Erythroblast (primary cell): ENCODE measurements around the gene GNAO1.

ENCODE experiments used
- DNase-seq, 2 experiments: peaks; one replicate each; lab custom pipeline; 2025; lab: John Stamatoyannopoulos, UW
- GATA1 ChIP-seq: IDR thresholded peaks from 2 replicates; pipeline ENCODE4 v1.6.1; 2011; ENCODE audit warnings: low read depth, mild to moderate bottlenecking, control low read depth, low read length, moderate library complexity
- POLR2A ChIP-seq: IDR thresholded peaks from 2 replicates; pipeline ENCODE4 v1.6.1; 2011; ENCODE audit warnings: mild to moderate bottlenecking, low read length

The GNAO1 gene

DNA sequence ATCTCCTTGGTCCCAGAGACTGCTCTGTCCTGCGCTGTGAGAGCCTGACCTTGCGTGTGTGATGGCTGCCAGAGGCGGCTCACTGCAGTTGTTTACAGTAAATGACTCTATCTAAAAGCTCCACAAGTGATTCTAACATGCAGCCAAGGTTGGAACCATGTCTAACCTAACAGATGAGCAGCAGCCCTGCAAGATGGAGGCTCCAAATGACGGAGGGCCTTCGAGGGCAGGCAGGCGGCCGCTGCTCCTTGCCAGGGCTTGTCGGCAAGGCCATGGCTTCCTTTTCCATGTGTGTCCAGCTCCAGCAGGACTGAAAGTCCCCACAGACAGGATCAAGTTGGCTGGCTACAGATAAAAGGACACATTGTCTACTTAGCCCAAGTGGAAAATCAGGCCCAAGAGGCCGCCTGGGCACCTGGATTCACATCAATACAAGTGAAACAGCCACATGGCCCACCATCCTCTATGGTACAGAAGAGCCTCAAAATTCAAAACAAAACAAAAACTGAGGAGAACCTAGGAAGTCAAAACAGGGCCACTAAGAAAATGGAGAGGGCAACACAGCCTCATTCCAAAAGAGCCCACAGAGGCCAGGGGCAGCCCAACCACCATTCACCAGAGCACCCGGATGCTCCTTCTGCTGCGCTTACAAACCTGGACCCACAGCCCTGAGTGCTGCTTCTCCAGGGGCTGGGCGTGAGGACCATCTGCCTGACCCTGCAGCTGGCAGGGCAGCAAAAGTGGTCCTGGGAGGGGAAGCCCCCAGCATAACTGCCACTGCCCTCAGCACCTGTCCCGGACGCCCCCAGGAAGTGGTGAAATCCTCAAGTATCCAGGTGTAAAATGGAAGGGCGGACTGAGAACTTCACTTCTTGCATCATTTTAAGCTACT, 169.1 kb downstream of the GNAO1 start:
- no peak for TF ChIP-seq GATA1
- no peak for TF ChIP-seq POLR2A
- DNase-seq, result no peak

DNA sequence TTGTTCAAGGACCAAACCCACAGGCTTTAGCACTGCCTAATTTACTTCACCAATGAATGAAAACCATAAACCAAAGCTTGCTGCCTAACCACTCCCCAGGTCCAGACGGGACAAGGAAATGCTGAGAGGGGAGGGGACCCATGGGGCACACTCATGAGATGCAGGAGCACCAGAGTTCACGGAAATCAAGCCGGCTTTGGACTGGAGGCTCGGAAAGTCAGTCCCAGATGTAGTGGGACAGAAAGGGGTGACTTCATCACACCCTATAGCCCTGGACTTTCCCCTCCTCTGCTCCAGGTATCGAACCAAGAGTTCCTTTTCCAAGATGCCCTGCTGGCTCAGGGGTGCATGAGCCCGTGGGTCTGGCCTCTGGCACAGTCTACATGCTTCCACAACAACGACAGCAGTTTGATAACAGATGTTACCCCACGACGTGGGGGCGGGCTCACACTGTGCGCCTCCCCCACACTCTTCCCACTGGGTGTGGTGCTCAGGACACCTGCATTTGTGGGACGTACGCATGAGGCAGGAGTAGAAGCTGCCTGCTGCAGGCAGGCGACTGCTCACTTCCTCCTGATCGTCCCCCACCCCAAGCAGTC, 170.9 kb downstream of the GNAO1 start:
- TF ChIP-seq GATA1 (no peak), POLR2A (no peak)
- DNase-seq, result no peak

- TF ChIP-seq GATA1 (no peak), POLR2A (no peak)
- no peak for DNase-seq
Measured at GRCh38 chr16:56362706-56363105, 171.4 kb downstream of the GNAO1 start.

DNA sequence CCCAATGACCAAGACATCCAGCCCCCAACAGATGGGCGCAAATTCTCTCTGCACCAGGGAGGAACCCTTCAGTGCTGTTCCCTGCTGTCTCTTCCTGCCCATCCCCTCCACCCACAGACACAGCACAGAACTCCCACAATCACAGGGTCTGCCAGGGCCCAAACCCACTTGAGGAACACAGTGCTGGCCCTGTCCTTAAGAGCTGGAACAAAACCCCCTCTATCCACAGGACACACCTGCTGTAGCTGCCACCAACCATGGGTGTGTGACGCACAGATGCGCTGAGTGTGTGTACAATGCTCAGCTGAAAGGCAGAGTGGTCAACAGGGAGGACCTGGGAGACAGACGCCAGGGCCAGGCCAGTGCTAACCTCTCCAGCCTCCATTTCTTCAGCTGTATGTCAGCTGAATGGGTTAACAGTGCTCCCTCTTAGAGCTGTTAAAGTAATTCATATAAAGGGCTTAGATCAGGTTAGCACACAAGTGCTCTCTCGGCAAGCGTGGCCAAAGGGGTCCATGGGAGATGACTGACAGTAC, 172.0 kb downstream of the GNAO1 start:
- DNase-seq, result no peak
- TF ChIP-seq POLR2A (no peak), GATA1 (no peak)

DNA sequence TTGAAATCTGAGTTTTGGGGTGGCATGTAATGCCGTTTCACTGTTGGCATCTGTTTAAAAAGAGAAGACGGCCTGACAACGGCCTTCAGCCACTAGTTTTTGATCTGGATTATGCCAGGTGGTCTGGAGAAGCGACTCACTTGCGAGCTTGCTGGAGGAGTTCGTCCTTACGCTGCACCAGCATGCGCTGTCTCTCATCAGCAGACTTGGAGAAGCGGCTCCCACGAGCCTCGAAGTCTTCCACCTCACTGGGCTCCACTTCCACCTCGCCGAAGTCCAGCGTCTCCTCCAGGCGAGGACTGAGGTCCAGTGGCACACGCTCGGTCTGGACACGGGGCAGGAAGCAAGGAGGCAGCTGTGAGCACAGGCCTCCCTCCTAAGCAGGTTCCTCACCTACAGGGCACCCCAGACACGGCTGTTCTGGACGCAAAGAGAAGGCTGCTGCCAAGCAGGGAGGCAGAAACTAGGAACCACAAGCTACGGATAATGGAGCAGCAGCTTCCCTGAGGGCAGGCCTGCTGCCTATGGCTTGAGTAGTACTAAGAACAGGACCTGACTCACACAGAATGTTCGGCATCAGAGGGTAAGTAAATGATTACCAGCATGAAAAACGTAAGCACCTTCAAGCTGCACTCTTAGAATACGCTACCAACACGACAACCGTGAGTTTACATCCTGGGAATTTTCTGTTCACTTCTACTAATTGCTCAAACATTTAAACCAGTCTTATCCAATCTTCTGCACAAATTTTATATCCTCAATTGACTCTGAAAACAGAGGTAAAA, 172.7 kb downstream of the GNAO1 start:
- no peak for DNase-seq
- no peak for TF ChIP-seq POLR2A
- TF ChIP-seq GATA1, result no peak

- TF ChIP-seq POLR2A, result no peak
- TF ChIP-seq GATA1, result no peak
- no peak for DNase-seq
Measured at GRCh38 chr16:56364865-56365264, 173.6 kb downstream of the GNAO1 start.

DNA sequence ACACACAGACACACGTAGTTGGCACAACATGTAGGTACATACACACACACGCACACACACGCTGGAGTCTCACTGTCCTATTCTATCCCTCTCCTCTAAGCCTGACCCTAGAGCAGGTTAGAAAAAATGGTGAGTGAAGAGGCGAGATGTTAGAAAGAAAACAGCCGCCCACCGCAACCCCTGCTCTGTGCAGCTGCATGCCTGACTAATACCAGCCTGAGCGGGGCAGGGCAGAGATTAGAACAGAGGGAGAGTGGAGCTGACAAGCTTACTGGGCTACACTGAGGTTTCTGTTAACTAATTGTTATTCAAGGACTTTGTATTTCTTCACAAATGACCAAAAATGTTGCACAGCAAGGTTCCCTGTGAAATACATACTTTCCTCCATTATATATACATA, 174.3 kb downstream of the GNAO1 start:
- no peak for DNase-seq
- TF ChIP-seq POLR2A, result no peak
- no peak for TF ChIP-seq GATA1

- no peak for TF ChIP-seq POLR2A
- no peak for TF ChIP-seq GATA1
- DNase-seq, result no peak
Measured at GRCh38 chr16:56366945-56367344, 175.7 kb downstream of the GNAO1 start.

GRCh38 chr16:56367764-56368163, 176.5 kb downstream of the GNAO1 start:
- TF ChIP-seq POLR2A (no peak), GATA1 (no peak)
- DNase-seq, result no peak

DNA sequence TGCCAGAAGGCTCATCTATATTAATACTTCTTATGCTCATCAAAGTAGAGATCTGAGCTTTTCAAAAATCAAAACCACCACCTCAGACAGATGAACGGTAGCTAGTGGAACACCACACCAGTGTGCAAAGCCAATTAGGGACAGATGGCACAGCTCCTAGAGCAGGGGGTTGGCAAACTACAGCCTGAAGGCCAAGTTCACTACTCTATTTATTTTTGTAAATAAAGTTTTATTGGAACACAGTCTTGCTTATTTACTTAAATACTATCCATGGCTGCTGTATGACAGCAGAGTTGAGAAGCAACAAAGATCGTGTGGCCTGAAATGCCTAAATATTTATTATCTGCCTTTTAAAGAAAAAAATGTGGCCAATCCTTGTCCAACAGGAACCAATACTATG, 177.3 kb downstream of the GNAO1 start:
- TF ChIP-seq GATA1 (no peak), POLR2A (no peak)
- DNase-seq, result no peak

GRCh38 chr16:56369202-56369601, 177.9 kb downstream of the GNAO1 start:
- no peak for DNase-seq
- TF ChIP-seq POLR2A (no peak), GATA1 (no peak)

DNA sequence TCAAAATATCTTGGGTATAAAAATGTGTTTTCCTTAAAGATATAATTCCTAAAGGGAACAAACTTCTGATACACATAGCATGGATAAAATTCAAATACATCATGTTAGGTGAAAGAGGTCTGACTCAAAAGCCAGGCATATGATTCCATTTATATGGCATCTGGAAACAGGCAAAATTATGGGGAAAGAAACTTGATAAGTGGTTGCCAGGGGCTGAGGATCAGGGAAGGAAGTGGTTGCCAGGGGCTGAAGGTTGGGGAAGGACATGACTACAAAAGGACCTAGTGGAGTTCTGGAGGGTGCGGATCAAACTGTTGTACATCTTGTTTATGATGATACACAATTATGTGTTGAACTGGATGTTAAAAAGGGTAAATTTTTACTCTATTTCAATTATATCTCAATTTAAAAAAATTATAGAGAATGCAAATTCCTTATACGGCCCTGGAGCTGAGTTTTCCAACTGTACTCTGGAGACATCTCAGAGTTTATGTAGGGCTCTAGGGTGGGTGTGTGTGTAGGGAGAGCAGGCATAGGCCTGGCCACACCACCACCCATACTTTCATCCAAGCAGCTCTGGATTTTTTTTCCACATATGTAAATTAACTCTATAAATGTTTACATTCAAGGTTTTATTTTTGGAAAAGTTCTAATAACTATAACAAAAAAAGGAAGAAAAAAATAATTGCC, 179.0 kb downstream of the GNAO1 start:
- no peak for TF ChIP-seq GATA1
- no peak for TF ChIP-seq POLR2A
- no peak for DNase-seq

DNA sequence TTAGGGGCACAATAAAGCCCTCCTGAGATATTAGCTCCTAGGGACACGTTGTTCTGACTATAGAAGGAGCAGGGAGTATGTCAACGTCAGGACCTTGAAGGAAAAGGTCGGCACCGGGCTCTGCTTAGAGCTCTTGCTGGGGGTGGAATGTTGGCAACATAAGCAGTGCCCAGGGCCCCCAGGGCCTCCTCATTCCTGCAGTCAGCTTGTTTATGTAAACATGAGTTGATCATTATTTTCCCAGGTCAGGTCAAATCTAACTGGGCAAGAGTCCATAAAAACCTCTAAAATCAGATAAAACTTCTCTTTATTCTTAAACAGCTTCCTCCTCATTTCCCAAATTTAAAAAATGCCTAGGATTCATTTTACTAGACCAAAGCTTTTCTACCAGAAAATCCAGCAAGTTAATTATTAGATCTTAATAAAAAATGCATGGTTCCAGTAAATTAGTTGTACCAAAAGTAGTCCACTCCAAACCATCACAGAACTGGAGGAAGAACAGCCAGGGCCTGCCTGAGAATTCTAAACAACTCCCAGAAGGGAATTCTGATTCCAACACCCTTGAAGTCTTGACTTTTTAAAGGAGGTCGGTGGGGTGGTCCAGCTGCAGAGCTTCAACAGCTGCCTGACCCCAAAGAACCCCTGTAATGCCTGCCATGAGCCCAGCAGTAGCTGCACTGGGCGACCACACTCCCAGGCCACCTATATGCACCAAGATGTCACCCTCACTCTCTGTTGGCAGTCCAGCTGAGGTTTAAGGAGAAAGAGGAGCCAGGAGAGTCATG, 179.8 kb downstream of the GNAO1 start:
- DNase-seq, result no peak
- TF ChIP-seq GATA1 (no peak), POLR2A (no peak)
